Right lobe of liver (tissue), 4 donors: ENCODE measurements around the gene TFF1.

Experiments
- POLR2A ChIP-seq: fragments of 450-650 bp; IDR thresholded peaks from one replicate; pipeline ENCODE4 v1.6.1; 2017; ENCODE audit warnings: antibody characterized with exemption, mild to moderate bottlenecking
- TF ChIP-seq, protein P1 (sequence below), 4 donors: fragments of 200-600 bp in 3 of 4; fragments of 450-650 bp in 1 of 4; IDR thresholded peaks; one replicate each; pipeline versions ENCODE4 v1.5.1 to v1.8.0; 2016 to 2022; ENCODE audit warnings: antibody characterized with exemption in 4 of 4, mild to moderate bottlenecking in 2 of 4
- donor health status: DM: no; HTN: no; CAD: no.
- donor health status: DM: no; HTN: no; CAD: no.
- donor health status: DM: no; HTN: yes; CAD: no.

DNA sequence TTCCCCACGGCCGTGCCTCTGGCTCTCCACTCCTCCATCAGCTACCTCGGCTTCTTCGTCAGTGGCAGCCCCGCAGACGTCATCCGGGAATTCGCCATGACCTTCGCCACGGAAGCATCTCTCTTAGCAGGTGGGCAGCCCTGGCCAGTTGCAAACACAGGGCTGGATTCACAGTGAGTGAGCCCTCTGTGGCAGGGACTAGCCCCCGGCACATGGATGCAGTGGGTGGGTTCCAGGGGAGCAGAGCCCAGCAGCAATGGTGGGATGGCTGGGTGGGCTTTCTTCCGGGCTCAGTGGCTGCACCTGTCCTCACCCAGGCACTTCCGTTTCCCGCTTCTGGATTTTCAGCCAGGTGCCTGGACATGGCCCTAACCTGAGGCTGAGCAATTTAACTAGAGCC, 46.8 kb upstream of the TFF1 start:
- TF ChIP-seq POLR2A = no peak
- TF ChIP-seq, protein P1, sequence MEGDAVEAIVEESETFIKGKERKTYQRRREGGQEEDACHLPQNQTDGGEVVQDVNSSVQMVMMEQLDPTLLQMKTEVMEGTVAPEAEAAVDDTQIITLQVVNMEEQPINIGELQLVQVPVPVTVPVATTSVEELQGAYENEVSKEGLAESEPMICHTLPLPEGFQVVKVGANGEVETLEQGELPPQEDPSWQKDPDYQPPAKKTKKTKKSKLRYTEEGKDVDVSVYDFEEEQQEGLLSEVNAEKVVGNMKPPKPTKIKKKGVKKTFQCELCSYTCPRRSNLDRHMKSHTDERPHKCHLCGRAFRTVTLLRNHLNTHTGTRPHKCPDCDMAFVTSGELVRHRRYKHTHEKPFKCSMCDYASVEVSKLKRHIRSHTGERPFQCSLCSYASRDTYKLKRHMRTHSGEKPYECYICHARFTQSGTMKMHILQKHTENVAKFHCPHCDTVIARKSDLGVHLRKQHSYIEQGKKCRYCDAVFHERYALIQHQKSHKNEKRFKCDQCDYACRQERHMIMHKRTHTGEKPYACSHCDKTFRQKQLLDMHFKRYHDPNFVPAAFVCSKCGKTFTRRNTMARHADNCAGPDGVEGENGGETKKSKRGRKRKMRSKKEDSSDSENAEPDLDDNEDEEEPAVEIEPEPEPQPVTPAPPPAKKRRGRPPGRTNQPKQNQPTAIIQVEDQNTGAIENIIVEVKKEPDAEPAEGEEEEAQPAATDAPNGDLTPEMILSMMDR (IDR thresholded peaks at IDR 0.05) = no peak
